ENCODE results near the gene ATXN7L3. TPM values are rescaled to one million over a fixed set of nuclear protein-coding genes. Genes with fewer than 3 reads are reported as not detected.

The ATXN7L3 gene
- polyA plus RNA-seq, 3 donors: 8.5 to 60.9 (median 9.9) TPM

GRCh38 chr17:44198721-44199552 lies 747 bp downstream of the ATXN7L3 start:
- Histone ChIP-seq H3K9ac (ENCODE audit: insufficient read depth, low read length, poor library complexity, severe bottlenecking) (peak overlapping the region; percentile 82), H3K27ac (ENCODE audit: low read depth in 1 of 2, low read length in 2 of 2) (peak overlapping the region; percentile 89 to 94), H3K79me2 (ENCODE audit: insufficient read depth, low read length) (peaks cover 47% of the 10 kb centered on the region), H4K20me1 (ENCODE audit: insufficient read depth, low read length) (peaks cover 35% of the 10 kb centered on the region), H3K4me3 (replicated peaks in 1 of 3; ENCODE audit: low read depth in 2 of 3, low read length in 3 of 3) (peak overlapping the region; percentile 83 to 97 (median 97)), H3K4me2 (replicated peaks; ENCODE audit: extremely low read depth, low read length, poor library complexity, severe bottlenecking) (peak overlapping the region; percentile 98), H3K4me1 (ENCODE audit: control insufficient read depth in 1 of 2, insufficient read depth in 2 of 2, low read length in 2 of 2) (peaks cover 39 to 42% of the 10 kb centered on the region in 2 donors), H2AFZ (ENCODE audit: insufficient read depth, low read depth, low read length, poor library complexity, severe bottlenecking) (peak overlapping the region; percentile 15), H3K36me3 (replicated peaks in 1 of 2; ENCODE audit: control insufficient read depth in 1 of 2, insufficient read depth in 2 of 2, low read length in 2 of 2) (peaks cover 32 to 39% of the 10 kb centered on the region in 2 donors), H3K27me3 (ENCODE audit: control insufficient read depth in 2 of 2, insufficient read depth in 2 of 2, low read length in 2 of 2) (no peaks in the 10 kb centered on the region), H3K9me3 (replicated peaks in 1 of 2; ENCODE audit: control insufficient read depth in 1 of 2, insufficient read depth in 1 of 2, low read length in 2 of 2) (no peaks in the 10 kb centered on the region)
- intact Hi-C loops (cut with micrococcal nuclease): loop anchor here in 1 of 2 donors (1.0 kb wide), 2 partner anchors 11 to 20 kb away; partner anchors contain the start of gene UBTF
- Mint-ChIP-seq H3K4me3 (peak overlapping the region; percentile 83 to 91), H3K27ac (peak overlapping the region; percentile 85 to 95 (median 91)), H3K9me3 (no peaks in the 10 kb centered on the region), H3K4me1 (peaks cover 44% of the 10 kb centered on the region), H3K27me3 (ENCODE audit: low read depth in 3 of 3) (peaks cover 0 to 2% (median 0%) of the 10 kb centered on the region in 3 donors), H3K36me3 (peaks cover 35 to 39% of the 10 kb centered on the region in 2 donors)
- peak; percentile 27 to 42 (median 42) for DNase-seq
- TF ChIP-seq, protein P1, sequence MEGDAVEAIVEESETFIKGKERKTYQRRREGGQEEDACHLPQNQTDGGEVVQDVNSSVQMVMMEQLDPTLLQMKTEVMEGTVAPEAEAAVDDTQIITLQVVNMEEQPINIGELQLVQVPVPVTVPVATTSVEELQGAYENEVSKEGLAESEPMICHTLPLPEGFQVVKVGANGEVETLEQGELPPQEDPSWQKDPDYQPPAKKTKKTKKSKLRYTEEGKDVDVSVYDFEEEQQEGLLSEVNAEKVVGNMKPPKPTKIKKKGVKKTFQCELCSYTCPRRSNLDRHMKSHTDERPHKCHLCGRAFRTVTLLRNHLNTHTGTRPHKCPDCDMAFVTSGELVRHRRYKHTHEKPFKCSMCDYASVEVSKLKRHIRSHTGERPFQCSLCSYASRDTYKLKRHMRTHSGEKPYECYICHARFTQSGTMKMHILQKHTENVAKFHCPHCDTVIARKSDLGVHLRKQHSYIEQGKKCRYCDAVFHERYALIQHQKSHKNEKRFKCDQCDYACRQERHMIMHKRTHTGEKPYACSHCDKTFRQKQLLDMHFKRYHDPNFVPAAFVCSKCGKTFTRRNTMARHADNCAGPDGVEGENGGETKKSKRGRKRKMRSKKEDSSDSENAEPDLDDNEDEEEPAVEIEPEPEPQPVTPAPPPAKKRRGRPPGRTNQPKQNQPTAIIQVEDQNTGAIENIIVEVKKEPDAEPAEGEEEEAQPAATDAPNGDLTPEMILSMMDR (IDR thresholded peaks at IDR 0.05): no peak
- WGBS (ENCODE audit: insufficient coverage): 2% methylated on average over 23 of the region's 68 CpGs

- Histone ChIP-seq H3K9me3 (replicated peaks in 1 of 2; ENCODE audit: control insufficient read depth in 1 of 2, insufficient read depth in 1 of 2, low read length in 2 of 2) (no peaks in the 10 kb centered on the region), H3K27me3 (ENCODE audit: control insufficient read depth in 2 of 2, insufficient read depth in 2 of 2, low read length in 2 of 2) (no peaks in the 10 kb centered on the region), H3K79me2 (ENCODE audit: insufficient read depth, low read length) (peaks cover 47% of the 10 kb centered on the region), H3K9ac (ENCODE audit: insufficient read depth, low read length, poor library complexity, severe bottlenecking) (peak overlapping the region; percentile 82), H3K4me1 (ENCODE audit: control insufficient read depth in 1 of 2, insufficient read depth in 2 of 2, low read length in 2 of 2) (peaks cover 31 to 36% of the 10 kb centered on the region in 2 donors), H3K27ac (ENCODE audit: low read depth in 1 of 2, low read length in 2 of 2) (peak overlapping the region; percentile 89 to 94), H3K36me3 (replicated peaks in 1 of 2; ENCODE audit: control insufficient read depth in 1 of 2, insufficient read depth in 2 of 2, low read length in 2 of 2) (peaks cover 40 to 46% of the 10 kb centered on the region in 2 donors), H2AFZ (ENCODE audit: insufficient read depth, low read depth, low read length, poor library complexity, severe bottlenecking) (peak overlapping the region; percentile 15), H4K20me1 (ENCODE audit: insufficient read depth, low read length) (peaks cover 43% of the 10 kb centered on the region), H3K4me2 (replicated peaks; ENCODE audit: extremely low read depth, low read length, poor library complexity, severe bottlenecking) (peak overlapping the region; percentile 98), H3K4me3 (replicated peaks in 1 of 3; ENCODE audit: low read depth in 2 of 3, low read length in 3 of 3) (peak overlapping the region; percentile 83 to 97 (median 97))
- TF ChIP-seq, protein P1 (IDR thresholded peaks at IDR 0.05): no peak
- peaks cover 40 to 44% of the 10 kb centered on the region in 2 donors for H3K36me3 Mint-ChIP-seq
- DNase-seq: peak; percentile 49 to 57 (median 51)
- intact Hi-C loops (cut with micrococcal nuclease): loop anchor here in 1 of 2 donors (1.0 kb wide), 2 partner anchors 10 to 21 kb away; partner anchors contain the start of gene UBTF
- H3K4me3 Mint-ChIP-seq: peak overlapping the region; percentile 83 to 91
- H3K4me1 Mint-ChIP-seq: peaks cover 36% of the 10 kb centered on the region
- peaks cover 0 to 2% (median 0%) of the 10 kb centered on the region in 3 donors for H3K27me3 Mint-ChIP-seq (ENCODE audit: low read depth in 3 of 3)
- 71% methylated on average over 1 of the region's 11 CpGs for WGBS (ENCODE audit: insufficient coverage)
- no peaks in the 10 kb centered on the region for H3K9me3 Mint-ChIP-seq
- peak overlapping the region; percentile 85 to 95 (median 91) for H3K27ac Mint-ChIP-seq
These were observed 1.5 kb downstream of the ATXN7L3 start for GRCh38 chr17:44197980-44198720.
